Suppressor macrophage treated with lipopolysaccharide for 1 hour (primary cell): ENCODE results near the gene GRID2.

Experiments used
- DNase-seq, 3 donors: peaks; one replicate each; pipeline ENCODE4 v3.0.0-alpha.2; 2020 to 2022

The GRID2 gene

DNA sequence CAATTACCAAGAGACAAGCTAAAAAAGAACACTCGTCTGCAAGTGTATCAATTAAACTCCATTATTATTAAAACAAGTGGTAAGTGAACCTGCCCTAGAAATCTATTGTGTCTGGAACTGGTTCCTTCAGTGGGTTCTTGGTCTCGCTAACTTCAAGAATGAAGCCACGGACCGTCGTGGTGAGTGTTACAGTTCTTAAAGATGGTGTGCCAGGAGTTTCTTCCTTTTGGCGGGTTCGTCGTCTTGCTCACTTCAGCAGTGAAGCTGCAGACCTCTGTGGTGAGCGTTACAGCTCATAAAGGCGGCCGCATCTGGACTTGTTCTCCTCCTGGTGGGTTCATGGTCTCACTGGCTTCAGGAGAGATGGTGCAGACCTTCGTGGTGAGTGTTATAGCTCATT lies 231.8 kb downstream of the GRID2 start:
- no peak for DNase-seq

DNA sequence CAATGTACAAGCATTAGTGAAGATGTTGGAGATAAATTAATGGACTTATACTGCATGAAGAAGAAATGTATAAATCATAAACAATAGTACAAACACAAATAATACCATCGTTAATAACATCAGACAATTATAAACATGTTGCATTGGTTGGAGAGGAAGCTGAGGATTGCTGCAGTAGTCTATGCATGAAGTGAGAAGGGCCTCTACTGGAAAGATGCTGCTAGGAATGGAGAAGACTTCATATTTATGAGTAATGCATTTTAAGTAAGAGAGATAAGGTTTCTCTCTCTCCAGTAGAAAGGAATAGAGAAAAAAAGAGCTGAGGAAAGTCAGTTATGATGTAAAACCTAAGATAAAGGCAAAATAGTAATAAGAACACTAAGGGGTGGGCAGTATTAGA lies 247.8 kb downstream of the GRID2 start:
- no peak for DNase-seq

DNA sequence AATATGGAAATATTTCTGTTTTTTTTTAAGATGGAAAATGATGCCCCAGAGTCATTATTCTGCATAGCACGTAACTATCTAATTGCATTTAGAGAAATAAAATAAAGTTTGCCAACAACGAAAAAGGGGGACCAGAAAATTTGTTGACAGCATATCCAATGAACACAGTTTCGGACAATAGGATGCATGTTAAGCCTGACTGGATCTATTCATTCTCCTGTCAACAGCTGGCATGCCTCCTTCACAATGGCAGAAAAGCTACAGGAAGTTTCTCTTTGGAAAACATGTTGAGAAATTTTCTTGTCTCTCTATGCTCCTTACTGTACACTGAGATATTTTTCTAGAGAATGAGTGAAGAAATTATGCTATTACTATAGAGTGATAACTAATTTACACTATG lies 262.5 kb downstream of the GRID2 start:
- no peak for DNase-seq

DNA sequence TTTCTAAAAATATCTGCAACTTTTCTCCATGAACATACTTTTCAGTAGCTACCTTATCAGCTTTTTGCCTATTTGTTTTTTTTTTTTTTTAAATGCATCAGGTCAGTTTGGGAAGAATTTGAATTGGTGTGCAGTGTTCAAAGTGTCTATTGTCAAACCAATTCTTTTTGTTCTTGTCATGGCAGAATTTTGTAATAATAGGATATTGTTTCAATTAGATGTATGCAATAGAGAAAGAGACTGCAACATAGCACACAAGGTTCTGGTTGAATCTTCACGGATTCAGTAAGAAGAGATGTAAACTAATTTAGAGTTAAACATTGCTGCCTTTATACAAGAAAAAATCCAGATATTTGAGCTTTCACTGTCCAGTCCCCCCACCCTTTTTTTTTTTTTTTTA lies 277.1 kb downstream of the GRID2 start:
- DNase-seq, result no peak

DNA sequence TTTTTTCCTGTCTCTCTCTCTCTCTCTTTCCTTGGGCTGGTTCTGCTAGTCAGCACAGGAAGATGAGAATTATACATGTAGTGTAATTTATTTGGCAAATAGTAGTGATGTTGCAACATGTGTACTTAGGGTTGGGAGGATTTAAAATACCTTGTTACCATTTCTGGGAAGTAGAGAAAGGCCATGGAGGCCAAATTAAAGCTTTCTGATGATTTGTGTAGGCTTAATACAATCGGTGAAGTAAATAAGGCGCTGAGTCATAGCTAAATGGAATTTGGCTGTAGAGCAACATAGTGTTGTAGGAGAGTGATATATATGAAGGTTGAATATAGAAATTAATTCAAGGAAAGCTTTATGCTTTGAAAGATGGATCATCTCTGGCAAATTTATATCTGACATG lies 295.3 kb downstream of the GRID2 start:
- no peak for DNase-seq

DNA sequence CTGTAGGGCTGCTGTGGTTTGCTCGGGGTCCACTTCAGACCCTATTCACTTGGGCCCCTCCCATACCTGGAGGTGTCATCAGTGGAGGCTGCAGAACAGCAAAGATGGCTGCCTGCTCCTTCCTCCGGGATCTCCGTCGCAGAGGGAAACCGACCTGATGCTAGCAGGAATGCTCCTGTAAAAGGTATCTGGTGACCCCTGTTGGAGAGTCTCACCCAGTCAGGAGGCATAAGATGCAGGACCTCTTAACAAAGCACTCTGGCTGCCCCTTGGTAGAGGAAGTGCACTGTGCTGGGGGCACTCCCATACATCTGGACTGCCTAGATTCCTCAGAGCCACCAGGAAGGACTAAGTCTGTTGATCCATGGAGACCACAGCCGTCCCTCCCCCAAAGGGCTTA lies 296.9 kb downstream of the GRID2 start:
- no peak for DNase-seq

DNA sequence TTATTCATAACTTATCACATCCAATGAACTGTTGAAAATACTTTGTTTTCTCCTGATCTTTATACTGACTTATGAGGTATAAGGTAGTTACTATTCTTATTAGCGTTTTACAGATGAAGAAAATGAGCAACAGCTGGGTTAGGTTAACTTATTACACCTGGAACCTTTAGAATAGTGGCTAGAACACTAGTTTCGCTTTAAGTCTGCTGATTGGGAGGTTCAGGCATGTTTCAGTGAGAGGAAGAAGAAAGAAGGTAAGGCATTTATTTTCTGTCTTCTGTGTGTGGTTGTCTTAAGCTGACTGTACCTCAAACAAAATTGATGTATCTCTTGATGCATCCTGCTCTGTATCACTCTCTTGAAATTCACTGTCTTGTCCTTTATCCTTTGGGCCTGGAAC lies 302.5 kb downstream of the GRID2 start:
- DNase-seq, result no peak

DNA sequence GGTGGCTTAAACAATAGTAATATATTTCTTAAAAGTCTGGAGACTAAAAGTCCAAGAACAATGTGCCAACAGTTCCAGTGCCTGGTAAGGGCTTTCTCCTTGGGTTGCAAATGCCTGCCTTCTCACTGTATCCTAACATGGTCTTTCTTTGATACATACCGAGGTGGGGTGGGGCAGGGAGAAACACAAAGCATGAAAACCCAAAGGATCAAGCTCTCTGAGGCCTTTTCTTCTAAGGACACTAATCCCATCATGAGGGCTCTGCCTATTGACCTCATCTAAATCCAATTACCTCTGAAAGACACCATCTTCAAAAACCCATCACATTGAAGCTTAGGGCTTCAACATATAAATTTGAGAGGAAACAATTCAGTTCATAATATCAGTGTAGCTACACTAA lies 311.3 kb downstream of the GRID2 start:
- DNase-seq, result no peak

DNA sequence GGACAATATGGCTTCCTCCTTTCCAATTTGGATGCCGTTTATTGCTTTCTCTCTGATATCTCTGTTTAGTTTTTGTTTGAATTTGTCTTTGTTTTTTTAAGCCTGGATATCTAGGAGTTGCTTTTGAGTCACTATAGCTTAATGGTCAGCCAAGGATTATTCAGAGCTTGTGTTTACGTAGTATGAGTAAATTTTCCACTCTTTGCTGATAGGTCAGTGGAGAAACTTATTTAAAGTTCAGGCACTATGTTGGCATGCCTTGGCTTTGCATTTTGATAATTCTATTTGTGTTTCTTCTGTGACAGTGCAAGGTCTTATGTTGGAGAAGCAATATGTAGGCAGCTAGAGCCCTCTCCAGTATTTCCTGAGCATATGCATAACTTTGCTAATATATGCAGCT lies 315.2 kb downstream of the GRID2 start:
- no peak for DNase-seq

DNA sequence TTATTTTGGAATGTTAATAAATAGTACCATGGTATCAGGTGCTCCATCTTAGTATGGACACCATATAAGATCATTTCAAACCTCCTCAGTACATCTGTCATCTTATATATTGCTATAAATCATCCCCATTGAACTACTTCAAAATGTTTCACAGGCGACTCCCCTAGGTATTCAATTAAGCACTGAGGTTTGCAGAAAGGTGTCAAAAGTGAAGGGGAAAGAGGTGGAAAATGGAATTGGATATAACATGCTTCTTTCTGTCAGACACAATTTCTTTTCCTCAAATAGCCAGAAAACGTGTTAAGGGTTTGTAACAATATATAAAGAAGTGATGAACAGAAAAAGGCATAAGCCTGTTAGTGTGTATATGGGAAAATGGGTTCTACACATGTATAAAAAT lies 325.5 kb downstream of the GRID2 start:
- DNase-seq, result no peak

DNA sequence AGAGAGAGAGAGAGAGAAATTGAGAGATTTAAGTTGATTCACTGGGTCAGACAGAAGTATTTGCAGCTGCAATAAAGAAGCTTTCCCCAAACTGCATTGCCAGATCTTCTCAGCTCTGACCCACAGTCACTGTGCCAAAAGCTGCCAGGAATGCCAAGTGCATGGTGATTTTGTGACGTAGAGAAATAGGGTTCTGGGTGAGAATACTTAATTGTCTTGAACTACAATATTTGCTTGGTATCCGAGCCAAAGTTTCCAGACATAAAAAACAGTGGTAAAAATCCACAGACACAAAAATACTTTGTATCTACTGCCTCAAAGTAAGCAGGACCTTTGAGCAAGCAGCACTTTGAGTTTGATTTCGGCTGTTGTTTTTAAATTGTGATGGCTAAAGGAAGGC lies 331.1 kb downstream of the GRID2 start:
- no peak for DNase-seq

DNA sequence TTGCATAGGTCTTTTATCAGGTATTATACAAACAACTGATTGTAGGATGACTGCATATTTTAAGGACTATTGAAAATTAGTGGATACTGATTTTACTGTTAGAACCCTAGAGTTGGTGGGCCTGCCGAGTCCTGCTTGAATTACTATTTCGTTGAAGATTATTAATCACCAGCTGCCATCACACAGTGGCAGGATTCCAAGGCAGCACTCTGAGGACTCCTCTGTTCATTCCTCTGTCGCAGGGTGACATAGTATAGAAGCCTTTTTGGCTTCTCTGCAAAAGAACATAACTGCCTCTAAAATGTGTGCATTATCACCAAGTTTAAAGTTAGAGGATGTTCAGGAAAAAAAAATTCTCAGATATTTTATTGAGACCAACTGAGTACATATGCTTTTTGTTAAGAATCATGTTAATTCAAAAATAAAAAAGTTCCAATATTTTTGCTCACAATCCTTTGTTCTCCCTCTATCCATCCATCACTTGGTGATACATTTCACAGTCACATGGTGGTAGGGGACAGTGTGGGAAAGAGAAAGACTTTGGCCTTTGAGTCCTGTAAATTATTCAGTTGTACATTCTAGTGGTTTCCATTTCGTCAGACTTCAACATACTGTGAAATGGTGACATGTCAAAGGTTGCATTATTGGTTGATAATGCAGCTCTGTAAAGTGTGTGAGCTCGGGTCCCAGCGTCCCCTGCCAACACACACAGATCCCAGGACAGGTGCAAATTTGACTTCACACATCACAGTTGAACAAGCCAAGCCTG lies 332.5 kb downstream of the GRID2 start:
- no peak for DNase-seq

DNA sequence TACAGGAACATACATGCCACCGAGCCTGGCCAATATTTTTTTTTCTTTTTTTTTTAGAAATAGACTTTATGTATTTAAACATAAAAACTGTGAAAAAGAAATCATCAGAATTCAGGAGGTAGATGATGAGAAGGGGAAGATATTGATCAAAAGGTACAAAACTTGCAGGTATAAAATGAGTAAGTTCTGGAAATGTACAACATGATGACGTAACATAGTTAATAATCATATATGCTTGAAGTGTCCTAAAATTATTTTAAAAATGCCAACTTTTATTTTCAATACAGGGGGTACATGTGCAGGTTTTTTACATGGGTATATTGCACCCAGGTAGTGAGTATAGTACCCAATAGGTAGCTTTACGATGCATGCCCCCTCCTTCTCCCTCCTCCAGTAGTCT lies 337.6 kb downstream of the GRID2 start:
- no peak for DNase-seq

DNA sequence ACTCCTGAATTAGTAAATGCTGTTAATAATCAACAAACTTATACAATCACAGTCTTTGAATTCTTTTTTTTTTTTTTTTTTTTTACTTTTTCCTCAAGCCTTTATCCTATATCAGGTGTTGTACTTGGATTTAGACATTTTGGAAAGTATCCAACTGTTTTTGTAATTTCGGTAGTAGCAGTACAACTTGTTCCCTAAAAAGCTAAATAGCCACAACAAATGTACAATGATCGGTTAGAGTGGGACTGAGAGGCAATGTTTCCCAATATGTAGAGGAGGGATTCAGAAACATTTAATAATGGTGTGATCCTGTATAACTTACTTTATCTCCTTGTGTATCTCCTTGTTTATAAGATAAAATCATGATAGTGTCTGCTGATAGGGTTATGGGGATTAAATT lies 343.1 kb downstream of the GRID2 start:
- no peak for DNase-seq

DNA sequence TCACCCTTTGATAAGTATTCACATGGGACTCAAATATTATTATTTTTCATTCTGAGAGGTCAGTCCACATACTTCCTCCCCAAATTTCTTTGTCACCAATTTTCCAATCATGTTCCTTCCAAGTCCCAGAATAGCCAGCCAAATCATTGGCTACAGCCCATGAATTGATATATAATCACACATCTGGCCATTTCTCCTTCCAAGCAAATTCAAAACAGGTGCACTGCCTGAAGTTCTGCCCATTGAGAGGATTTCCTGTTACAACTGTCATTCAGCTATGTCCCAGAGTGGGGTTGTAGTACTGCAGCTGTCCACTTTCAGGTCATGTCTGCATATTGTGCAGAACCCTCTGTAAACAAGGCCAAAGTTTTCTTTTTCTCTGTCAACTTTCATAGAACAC lies 347.8 kb downstream of the GRID2 start:
- no peak for DNase-seq

DNA sequence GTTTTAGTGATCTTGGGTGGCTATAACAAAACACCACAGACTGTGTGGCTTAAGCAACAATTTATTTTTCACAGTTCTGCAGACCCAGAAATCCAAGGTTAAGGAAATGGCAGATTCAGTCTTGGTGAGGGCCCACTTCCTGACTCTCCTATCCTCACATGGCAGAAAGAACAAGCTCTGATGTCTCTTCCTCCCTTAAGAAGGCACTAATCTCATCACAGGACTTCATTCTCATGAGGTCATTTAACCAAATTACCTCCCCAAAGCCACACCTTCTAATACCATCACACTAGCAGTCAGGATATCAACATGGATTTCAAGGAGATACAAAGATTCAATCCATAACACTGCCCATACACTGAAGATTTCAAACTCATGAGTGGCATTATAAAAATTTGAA lies 350.3 kb downstream of the GRID2 start:
- no peak for DNase-seq

DNA sequence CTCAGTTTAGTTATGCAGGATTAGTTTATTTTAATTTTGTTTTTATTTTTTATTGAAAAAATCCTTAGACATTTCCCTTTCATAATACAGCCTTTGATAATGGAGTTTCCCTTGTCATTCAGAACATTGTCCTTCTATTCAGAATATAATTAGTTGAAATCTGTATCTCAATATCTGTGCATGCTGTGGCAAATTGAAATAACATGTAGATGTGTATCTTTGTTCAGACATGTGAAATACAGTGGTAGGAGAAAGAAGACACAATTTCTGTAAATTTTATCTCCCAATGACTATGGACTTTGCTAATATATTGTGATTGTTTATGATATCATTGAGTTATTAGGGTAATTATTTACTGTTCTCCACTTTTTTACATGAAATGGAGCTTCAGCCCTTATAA lies 353.9 kb downstream of the GRID2 start:
- DNase-seq, result no peak

DNA sequence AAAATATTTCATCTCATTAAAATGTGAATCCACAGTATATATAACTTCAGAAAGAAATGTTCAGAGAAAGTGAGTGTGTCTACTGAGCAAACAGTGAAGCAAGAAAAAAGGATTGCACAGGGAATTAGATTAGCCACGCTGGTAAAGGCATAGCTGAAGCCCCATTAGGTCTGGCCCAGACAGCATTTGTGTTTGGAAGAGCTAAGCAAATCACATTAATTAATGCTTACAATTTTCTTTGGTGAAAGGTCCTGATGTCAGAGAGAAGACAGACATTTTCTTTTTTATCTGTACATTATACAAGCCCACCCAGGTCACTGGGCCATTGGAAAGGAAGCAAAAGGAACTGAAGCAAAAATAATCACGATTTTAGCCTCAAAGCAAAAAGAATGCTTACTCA lies 354.6 kb downstream of the GRID2 start:
- no peak for DNase-seq

DNA sequence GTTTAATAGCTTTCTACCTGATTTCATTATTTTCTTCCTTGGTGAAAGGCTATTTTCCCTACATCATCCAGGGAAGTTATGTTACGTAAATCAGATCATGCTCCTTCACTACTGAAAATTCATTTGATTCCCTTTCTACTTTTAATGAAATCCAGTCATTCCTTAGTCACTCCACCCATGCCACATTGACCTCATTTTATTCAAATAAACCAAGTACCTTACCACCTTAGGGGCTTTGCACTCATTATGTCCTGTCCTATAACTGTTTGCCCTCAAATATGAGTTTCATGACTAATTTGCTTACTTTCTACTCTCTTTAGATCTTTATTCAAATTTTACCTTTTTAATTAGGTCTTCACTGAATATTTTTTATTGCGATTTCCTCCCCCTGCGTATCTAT lies 374.0 kb downstream of the GRID2 start:
- DNase-seq, result no peak

DNA sequence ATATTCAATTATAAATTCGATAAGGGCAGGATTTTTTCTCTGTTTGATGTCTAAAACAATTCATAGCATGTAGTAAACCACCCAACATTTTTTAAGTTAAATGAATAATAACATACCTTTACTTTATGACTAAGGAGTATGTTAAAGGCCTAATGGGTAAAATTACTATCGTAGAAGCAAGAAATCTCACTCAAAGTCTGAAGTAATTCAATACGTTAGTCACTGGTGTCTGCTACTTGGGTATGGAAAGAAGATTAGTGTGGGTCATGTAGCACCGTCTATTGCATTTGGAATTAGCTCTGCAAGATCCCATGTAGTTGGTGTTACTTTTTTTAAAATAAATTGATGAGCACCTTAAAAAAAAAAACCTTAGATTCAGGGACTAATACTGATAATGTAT lies 374.5 kb downstream of the GRID2 start:
- DNase-seq, result no peak

DNA sequence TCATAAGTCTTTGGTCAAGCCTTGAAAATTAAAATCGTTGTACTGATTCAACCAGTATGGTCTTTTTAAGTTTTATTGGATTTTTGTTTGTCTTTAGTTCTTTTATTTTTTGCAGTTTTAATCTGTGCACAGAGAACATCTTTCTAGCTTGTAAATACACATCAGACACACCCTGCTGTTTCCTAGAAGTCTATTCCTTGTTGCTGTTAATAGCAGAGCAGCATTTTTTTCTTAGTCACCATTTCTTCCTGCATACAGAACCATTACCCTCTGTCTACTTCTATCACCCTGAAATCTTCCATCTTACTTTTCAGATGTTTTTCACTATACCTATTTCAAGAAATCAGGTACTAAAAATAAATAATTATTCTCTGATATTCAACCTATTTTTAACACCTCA lies 375.4 kb downstream of the GRID2 start:
- DNase-seq, result no peak

DNA sequence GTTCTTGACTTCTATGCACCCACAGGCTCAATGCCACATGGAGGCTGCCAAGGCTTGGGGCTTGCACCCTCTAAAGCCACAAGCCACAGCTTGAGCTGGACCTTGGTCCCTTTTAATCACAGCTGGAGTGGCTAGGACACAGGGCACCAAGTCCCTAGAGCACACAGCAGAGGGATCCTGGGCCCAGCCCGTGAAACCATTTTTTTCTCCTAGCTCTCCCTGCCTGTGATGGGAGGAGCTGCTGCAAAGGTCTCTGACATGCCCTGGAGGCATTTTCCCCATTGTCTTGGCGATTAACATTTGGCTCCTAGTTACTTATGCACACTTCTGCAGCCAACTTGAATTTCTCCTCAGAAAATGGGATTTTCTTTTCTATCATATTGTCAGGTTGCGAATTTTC lies 410.9 kb downstream of the GRID2 start:
- DNase-seq, result no peak

DNA sequence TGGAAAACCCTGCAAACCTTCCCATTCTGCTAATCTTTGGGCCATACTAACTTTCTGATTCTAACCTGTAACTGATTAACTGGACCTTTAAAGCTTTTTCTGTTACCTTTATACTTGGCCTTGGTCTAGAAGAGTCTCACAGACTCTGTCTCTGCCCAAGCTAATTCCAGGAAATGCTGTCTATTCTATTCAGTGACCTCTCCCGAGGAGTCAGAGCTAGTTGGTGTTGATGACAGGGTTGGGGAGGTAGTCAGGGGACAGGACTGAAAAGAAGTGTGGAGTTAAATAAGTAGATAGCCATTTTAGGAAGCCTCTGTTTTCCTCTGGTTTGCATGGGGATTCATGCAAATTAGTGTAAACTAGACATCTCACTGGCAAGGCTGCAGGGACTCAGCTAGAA lies 429.5 kb downstream of the GRID2 start:
- no peak for DNase-seq

DNA sequence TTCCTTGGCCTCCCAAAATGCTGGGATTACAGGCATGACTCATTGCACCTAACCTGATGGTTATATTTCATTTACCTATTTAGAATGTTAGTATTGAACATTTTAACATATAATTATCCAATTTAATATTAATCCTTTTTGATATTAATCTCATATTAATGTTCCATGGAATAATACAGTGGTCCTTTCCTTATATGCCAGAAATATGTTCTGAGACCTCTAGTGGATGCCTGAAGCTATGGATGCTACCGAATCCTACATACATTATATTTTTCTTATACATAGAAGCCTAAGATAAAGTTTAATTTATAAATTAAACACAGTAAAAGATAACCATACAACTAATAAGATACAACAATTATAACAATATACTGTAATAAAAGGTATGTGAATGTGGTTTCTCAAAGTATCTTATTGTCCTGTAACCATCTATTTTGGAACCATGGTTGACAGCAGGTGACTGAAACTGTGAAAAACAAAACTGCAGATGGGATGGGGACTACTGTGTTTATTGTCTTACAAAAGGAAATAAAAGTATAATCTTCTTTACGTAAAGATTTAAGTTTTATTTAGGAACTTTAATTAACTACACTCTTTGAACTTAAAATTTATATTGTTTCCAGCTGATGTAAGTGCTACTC lies 431.4 kb downstream of the GRID2 start:
- no peak for DNase-seq

DNA sequence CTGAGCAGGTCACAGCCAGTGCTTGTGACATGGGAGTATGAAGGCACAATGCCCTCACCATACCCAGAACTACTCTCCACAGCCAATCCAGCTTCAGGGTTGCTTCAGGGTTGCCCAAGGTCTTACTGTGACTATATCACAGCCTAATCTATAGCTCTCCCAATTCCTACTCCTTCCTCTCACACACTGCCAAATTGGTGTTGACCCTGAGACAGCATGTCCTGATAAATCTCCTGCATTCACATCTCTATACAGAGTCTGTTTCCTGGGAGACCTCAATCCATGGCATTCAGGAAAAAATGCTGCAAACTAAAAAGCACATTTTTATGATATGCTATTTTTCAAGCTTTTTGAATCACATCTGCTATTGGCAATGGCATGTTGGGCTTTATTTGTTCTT lies 456.7 kb downstream of the GRID2 start:
- no peak for DNase-seq
